Pulmonary artery endothelial cell (primary cell): ENCODE results near the gene EEFSEC. TPM values are rescaled to one million over a fixed set of nuclear protein-coding genes. Genes with fewer than 3 reads are reported as not detected.

Experiments used
- DNase-seq: peaks from one replicate; pipeline ENCODE4 v3.0.0-alpha.2; 2011; ENCODE audit warnings: low read depth, low spot score
- total RNA-seq: library from RNA; depleted of rRNA; stranded (reverse); fragments of >200 nt; gene quantifications from 2 replicates; pipeline ENCODE4 v1.2.3, GENCODE V29; 2014

The EEFSEC gene
- total RNA-seq, 1 donor from 2014 or later: 4.5 TPM

DNA sequence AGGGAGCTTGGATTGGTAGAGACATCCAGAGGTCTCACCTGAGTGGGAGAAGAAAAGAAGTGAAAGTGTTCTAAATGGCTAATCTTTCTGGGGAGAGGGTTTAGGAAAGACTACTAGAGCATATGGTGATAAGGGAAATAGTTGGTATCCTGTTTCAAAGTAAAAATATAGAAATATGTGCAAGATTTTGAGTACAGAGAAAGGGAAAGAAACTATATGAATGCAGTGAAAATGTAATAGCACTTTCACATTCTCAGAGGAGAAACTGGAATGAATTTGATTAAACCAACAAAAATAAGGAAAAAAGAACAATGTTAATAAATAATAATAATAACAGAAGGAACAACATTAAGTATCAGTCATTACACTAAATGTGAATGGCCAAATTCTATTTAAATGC is 194.0 kb downstream of the EEFSEC start:
- DNase-seq: no peak

DNA sequence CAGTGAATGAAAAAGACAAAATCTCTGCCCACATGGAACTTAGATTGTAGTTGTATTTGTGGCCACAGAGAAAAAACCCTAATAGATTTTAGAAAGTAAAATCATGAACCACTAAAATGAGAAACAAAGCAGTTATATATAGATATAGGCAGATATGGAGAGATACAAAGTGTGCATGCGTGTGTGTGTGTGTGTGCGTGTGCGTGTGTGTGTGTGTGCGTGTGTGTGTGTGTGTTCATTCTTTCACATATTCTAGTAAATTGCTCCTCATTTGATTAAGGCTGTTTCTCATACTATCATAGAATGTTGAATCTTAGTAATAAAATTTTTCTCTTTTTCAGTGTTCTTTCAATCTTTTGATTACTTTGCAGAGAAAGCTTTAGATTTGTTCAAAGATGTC is 194.8 kb downstream of the EEFSEC start:
- no peak for DNase-seq

DNA sequence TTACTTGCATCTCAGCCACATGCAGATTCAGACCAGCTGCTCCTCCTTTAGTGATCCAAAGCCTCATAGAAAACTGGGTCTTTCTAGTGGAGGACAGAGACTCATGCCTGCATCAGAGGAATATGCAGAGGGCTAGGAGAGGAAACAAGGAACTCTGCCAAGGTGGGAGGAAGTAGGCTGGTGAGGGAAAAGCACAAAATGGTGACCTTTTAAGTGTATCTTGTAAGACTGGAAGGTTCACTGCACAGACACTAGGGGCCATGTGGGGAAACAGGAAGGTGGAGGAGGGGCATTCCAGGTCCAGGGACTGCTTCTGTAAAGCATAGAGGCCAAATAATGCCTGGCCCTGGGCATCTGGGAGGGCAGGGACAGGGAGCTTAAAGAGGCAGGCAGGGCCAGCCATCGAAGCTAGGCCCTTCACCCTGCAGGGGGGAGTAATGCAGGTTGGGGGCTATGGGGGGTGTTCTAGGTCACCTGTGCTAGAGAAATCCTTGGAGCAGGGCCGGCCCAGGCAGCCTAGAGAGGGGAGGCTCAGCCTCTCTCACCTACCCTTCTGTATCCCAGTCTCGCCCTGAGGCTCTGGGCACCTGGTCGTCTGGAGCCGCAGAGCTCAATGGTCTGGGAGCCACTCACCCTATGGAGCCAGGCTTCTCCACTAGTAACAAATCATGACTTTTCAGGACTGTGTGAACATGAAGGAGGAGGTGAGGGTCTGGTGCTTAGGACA is 195.7 kb downstream of the EEFSEC start:
- no peak for DNase-seq

DNA sequence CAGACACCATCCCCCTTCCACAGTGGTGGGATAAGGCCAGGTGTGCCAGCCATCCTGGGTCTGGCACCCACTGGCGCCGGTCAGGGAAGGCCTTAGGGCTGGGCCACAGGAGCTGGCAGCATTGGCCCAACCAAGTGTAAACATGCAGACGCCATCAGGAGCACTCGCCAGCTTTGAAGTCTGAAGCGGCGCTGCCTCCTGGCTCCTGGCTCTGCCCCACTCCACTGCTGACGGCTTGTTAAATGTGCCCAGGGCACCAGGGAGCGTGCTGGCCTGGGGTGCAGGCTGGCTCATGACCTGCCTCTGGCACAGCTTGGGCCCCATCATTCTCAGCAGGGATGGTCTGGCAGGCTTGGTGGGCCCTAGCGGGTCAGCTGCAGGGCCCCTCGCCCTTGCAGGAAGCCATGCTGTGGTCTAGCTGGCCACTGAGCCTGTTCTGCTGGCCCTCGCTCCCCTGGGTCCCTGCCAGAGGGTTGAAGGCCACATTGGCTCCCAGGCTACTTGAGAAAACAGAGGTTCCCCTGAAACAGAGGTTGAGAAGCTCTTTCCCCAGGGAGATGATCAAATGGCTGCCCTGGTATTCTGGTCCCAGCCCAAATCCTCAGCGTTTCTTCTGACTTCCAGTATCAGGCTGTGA is 196.8 kb downstream of the EEFSEC start:
- no peak for DNase-seq

DNA sequence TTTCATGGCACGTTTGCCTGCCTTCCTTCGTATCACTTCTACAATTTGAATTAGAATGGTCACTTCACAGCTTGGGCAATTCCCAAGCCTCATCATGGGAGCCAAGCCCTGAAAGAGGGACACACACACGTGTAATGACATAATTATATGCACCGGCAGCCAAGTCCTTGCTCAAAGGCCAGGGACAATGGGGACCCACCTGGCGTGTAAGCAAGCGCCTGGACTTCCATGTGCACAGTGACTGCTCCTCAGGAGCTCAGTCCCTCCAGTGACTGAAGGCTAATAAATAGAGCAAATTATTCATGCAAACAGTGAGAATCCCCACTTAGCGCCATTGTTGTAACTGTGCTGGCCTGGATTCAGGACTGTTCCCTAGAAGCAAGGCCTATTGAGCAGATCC is 198.3 kb downstream of the EEFSEC start:
- DNase-seq: no peak

DNA sequence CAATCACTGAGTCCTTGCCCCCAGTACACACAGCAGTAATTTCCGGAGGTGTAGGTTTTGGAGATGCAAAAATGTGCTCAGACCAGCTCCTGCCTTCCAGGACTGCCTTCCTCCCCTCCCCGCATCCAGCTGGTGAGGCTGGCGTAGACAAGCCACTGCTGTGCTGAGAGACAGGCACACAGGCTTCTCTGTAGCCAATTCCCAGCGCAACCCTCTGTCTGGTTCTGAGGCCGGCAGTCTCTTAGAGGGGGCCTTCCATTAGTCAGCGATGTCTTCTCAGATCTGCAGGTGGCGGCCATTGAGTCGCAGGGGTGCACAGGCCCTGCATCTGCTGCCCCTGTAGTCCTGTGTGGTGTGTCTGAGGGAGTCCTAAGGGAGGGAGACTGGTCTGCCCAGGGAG is 199.0 kb downstream of the EEFSEC start:
- DNase-seq: no peak

DNA sequence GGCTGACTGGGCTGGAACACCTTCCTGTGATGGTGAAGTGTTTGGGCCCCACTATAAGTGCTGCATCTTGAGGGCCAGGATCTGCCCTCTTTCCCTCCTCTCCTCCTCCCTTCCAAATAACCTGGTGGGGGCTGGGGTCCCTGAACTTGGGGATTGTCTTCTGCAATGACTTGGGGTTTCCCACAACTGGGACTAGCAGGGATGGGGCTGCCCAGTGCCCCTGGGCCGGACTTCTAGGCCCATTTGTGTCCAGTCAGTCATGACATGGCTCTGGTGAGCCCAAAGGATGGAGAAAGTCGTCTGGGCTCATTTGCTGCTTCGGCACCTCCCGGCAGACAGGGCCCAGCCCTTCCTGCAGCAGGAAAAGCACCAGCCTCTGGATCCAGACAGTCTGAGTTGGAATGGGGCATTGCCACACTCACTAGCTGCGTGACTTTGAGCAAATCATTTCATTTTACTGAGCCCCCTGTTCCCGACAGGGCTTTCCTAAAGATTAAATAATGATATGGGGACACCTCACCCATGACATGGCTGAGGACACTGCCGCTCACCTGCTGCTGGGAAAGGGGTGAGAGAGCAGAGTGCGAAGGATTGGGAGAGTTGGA is 200.2 kb downstream of the EEFSEC start:
- no peak for DNase-seq

DNA sequence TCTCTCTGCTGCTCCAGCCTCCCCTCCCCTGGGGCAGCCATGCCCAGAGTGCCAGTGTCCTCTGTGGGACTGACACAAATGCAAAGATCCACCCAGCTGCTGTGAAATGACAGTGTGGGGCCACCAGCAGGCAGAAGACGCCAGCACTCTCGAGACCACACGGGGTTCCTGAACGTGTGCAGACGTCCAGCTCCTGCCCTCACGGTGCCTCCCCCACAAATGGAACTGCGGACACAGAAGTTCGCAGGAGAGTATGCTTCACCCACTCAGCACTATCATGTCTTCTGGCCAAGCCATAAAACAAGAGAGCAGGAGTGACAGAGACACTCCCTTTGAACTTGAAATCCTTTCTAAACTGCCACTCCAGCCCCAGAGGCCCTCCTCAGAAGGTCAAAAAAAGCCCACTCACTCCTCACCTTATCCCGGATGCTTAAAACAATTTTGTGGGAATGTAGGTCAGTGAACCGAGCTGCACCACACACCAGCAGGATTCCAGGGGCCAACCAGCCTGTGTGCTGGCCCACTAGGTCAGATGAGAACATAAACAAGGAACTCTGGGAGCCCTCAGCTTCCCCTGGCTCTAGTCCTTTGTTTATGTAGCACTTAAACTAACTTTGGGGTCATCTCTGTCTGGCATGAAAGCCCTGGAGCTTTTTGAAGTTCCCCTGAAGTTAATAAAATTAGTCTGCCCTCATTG is 200.9 kb downstream of the EEFSEC start:
- no peak for DNase-seq

DNA sequence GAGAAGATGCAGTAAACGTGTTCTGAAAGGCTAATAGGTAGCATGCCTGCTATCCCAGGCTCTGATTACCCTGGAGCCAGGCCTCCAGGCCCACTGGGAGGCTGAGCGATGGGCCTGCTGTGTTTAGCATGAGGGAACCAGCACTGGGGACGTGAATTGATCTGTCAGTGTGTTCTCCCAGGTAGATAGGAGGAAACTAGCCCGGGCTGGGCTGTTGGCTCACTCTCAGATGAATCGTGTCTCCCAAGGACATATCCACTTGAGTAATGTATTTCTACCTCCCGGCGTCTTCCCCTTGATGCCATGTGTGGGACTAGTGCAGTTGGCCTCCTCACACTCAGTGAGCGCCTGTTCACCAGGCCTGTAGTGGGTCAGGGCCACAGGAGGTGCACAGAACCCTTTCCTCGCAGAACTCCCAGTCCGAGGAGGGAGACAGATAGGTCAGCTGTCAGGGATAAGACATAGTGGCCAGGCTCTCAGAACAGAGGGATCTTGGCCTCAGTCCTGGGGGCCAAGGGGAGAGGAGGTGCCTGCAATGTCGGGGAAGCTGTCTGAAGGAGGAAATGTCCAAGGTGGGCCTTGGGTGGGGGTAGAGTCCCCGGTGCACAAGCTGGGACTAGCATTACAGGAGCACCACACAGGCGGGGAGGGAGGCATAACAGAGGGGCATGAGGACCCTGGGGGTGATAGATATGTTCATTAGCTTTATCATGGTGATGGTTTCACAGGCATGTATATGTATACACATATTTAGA is 201.7 kb downstream of the EEFSEC start:
- no peak for DNase-seq

DNA sequence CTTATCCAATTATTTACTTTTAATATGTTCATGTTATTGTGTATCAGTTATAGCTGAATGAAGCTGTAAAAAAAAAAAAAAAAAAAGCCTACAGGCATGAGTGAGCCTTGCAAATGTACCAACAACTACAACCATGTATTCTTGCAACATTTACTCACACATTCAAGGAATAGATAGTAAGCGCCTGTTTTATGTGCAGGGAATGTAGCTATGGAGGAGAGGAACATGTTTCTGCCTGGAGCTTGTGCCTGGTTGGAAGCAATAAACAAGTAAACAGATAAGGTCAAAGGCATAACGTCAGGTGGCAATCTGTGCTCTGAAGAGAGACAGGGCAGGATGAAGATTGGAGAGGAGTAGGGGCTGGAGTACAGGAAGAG is 202.2 kb downstream of the EEFSEC start:
- no peak for DNase-seq

DNA sequence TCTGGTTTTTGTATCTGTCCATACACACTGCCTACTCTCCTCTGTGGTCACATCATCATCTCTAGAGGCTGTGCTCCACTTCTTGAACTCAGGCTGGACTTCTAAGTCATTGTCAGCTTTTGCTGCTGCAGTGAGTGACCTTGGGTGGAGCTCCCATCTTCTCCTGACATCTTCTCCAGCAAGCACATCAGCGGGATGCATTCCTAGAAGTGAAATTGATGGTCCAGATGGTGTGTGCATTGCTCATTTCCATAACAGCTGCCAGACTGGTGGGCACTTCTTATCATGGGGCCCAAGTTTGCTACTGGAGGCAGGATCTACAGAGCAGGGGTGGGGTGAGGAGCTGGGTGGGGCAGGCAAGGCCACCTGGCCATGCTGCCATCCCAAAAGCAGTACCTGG is 203.5 kb downstream of the EEFSEC start:
- DNase-seq: no peak

DNA sequence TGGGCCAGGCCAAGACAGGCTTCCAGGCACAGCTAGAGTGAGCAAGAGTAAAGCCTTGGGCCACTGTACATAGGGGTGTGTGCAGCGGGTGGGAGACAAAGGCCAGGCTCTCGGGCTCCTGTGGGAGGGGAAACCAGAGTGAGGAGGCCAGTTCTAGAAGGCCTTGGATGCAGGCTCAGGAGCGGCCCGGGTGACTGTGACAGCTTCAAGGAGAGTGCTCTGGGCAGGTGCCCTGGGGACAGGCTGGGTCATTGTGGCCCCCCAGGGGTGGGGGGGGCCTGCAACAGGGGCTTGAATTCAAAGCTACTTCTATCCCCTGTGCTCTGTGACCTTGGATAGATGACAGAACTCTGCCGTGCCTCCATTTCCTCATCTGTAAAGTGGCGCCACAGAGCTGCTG is 204.3 kb downstream of the EEFSEC start:
- DNase-seq: no peak

DNA sequence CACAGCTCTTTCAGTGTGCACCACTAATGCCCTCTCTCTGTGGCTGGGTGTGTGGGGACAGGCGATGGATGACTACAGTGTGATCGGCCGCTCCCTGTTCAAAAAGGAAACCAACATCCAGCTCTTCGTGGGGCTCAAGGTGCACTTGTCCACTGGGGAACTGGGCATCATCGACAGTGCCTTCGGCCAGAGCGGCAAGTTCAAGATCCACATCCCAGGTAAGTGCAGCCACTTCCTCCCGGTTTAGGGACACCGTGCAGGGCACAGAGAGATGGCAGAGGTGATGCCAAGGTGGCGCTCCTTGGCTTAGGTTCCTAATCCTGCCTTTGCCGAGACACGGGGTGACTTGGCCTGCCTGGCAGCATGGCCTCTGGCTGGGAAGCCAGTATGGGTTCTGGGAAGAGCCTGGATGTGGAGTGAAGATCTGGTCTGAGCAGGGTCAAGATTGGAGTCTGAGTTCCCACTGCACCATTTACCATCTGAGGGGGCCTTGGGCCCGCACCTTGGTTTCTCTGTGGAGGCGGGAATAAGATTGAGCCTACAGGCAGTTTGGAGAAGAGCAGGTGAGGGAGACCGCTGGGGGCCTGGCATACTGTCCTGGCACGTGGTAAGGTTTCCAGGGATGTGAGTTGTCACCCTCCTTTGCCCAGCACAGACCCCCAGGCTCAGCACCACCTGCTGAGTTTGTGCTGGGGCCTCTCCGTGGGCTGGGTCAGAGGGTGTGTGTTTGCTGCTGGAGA is 205.0 kb downstream of the EEFSEC start:
- no peak for DNase-seq

DNA sequence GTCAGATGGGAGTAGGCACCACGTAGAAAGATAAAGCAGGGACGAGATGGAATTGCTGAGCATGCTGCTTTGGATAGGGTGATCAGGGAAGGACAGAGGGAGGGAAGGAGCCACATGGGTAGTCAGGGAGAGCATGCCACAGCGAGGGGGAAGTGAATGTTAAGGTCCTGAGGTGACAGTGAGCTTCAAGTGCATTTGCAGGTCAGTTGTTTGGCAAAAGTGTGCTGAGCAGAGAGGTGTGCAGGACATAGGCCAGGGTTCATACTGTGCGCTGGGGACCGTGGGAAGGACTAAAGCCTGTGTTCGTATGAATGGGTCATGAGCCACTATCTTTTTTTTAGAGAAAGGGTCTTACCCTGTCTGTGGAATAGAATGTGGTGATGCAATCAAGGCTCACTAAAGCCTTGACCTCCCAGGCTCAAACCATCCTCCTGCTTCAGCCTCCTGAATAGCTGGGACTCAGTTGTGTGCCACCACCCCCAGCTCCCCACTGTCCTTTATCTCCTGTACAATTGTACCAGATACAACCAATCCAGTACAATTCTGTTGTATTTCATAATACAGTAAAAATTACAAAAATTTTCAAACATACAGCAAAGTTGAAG is 205.9 kb downstream of the EEFSEC start:
- DNase-seq: no peak

DNA sequence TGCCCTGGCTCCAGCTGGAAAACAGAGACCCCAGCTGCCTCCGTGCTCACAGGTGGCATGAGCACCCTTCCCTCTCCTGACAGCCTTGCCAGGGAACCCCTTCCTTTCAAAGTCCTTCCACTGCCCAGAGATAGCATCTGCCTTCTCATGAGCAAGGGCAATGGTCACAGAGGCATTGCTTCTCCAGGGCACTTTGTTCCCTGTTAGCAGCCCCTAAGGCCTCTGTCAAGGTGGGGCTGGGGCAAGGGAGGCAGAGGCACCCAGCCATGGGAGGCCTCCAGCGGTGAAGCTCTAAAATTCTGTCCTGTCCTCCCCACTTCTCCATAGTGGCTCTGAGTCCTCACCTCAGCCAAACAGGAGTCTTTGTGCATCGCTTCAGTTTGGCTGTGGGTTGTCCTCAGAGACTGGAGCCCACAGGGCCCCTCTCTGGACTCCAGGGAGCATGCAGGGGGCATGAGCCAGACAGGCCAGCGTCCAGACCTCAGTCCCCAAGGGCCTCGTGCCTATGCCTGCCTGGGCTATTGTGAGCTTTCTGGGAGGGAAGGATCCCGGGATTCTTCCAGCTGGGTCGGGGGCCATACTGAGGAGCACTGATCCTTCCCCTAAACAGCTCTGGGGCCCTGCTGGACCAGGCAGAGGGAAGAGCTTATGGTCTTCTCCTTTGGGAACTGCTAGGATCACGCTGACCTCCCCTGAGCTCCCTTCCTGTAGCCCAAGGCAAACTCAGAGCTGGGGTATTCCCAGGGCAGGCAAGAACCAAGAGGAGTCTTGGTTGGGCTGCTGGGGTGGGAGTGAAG is 206.8 kb downstream of the EEFSEC start:
- DNase-seq: no peak

DNA sequence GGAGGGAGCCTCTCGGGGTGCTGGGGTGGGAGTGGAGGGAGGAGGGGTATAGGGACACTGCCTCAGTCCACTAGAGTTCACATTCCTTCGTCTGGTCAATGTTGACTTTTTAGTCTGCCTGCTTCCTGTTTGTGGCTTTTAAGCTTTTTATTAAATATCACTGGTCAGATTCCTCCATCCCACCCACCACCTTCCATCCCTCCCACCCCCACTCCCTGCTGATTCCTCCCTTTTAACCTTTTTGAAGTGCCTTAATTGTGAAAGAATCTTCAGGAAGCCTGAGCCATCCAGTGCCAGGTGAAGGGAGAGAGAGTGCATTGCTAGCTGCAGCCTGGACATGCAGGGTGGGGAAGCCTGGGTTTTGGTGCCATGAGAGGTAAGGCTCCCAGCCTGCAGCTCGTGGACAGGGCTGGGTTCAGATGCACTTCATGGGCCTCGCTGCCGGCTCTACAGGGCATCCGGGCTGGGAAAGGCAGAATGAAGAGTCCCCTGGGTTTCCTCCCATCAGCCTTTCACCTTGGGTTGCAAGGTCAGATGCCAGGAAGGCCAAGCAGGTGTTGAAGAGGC is 207.5 kb downstream of the EEFSEC start:
- DNase-seq: no peak

DNA sequence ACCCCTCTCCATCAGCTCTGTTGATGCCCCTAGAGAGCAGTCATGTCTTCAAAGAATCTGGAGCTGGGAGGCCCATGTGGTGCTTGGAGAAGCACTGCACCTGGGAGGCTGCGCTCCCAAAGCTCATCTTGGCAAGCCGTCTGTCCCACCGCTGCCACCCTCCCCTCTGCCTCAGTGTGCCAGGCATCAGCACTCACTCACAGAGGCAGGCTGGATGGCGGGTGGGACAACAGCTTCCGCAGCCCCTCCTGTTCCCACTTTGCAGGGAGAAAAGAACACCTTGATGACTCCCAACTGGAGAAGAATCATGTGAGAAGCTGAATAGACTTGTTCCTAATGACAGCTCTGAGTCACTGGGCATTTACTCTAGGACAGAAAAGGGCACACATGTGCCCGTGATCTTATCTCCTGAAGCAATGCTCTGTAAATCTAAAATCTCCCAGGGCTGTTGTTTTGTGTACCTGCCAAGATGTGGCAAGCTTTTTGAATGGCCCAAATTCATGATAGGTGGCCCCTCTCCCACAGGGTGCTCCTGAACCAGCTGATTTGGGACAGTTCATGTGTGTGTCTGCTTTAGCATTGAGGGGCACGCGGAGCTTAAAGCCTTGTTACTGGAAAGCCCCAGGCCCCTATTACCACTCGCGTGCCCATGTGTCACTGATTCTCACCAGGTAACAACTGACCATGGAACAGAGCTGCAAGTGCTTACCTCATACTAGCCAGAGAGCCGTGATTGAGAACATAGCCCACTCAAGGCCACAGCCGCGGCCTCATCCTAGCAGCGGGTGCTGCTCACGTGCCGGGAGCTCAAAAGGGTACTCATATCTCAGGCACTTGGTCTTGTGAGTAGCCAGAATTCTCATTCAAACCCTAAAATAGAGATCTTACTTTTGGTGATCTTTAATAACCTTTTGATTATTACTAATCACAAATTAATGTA is 209.0 kb downstream of the EEFSEC start:
- DNase-seq: no peak

DNA sequence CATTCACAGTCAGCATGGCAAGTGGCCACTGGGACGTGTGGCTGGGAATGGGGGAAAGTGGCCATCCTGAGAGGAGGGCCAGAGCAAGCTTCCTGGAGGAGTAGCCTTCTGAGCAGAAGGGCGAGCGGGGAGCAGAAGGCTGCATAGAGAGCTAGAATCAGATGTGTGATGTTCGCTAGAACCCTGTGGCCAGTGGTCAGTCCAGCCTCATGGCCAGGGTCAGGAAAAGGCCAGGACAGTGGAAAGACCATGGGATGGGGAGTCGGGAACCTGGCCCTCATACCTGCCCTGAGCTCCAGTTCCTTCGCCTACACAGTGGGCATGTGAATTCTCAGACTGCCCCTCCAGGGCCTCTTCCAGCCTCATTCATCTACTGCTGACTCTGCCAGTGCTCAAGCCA is 211.0 kb downstream of the EEFSEC start:
- DNase-seq: no peak
